Endometrium (tissue), 2 donors: ENCODE measurements around the gene COL1A1.

Experiments
- FAIRE-seq: peaks from 2 replicates; lab custom pipeline; 2012; peaks lifted over from hg19 to GRCh38; lab: Jason Lieb, UNC
- donor health status: control.
- donor health status: control.

COL1A1 gene

DNA sequence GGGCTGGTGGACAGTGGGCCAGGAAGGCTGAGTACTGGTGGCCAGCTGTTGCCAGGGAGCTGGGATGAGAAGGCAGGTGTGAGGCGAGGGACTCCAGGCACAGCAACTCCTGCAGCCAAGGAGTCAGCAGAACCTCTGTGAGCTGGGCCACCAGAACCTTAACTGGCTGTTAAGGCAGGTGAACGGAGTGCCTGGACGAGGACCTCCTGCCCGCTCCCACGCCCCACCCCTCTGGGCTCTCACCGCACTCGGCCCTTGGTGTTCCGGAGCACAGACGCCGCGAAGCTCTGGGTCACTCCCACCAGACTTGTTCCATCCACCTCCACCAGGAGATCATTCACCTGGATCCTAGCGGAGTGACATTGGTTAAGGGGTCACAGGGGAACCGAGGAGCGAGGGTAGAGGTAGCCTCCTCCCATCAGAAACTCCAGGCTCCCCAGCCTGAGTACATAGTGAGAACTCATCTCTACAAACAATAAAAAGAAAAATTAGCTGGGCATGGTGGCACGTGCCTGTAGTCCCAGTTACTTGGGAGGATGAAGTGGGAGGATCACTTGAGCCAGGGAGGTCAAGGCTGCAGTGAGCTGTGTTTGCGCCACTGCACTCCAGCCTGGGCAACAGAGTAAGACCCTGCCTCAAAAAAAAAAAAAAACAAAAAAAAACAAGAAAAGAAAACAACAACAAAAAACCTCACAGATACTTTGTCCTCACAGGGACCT lies 60.2 kb downstream of the COL1A1 start:
- FAIRE-seq = no peak

DNA sequence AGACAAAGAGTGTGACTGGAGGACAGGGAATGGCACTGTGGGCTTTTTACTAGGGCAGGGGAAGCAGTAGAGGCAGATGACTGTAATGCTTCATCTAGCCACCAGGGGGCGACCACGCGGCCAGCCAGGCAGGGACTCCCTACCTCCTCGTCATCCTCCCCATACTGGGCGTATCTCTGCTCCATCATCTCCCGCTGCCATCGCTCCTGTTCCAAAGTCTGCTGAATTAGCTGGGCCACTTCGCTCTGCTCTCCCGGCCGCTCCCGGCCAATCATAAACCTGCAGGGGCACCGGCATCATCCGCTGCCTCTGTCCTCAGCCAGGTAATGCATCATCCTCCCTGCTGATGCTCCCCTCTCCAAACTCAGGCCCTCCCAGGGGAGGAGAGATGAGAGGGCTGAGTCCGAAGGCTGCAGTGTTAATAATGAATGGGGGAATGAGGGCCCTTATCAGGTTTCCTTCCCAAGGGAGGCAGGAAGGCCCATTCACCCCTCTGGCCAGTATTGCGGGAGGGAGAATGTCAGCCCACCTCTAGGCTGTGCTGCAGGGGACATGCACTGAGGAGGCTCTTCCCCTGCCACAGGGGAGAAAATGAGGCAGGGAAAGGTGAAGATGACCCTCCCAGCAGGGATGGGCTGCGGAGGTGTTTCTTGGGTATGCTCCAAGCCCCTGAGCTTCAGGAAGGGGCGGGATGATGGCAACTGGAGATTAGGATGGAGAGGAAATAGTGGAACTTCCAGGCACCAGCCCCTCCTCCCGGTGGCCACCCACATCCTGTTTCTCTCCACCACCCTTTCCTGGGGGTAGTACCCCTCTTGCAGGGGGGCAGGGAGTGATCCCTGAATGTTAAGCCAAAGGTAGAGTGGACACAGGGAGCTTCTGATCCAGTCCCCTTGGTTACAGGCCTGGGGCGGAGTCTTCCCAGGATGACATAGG lies 61.2 kb downstream of the COL1A1 start:
- no peak for FAIRE-seq

DNA sequence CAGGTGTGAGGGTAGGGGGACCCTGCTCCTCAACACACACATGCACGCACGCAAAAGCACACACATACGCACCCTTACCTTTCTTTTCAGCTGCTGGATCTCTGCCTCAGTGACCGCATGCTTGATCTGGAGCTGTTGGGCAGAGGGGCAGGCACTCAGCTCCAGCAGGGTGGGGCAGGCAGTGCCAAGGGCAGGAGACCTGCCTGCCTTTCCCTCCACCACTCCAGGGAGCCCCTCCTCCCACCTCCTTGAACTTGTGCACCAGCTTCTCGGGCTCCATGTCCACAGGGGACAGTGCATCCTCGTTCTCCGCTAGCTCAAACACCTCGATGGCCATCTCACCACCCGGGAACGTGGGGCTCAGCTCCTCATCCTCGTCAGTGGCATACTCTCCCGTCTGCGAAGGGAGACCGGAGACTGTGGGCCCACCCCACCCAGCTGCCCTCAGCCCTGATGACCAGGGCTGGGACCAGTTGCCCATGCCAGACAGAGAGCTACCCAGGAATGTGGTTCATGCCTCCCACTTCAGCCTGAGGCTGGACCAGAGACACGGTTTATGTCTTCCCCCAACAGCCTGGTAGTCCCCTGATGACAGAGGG lies 62.1 kb downstream of the COL1A1 start:
- no peak for FAIRE-seq

DNA sequence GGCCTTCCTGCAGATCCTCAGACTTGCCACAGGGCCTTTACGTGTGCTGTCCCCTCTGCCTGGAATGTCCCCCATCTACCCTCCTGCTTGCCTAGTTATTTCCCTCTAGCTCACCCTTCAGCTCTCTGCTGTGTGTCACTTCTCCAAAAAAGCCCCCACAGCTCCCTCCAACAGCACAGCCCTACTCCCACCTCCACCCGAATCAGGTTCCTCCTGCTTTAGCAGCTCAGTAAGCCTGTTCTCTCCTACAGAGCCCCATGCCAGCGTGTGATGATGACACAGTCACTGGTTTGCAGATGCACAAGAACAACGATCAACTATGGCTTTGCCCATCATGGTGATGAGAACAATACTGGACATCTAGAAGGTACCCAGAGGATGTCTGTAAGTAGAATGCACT lies 64.4 kb downstream of the COL1A1 start:
- FAIRE-seq = no peak

DNA sequence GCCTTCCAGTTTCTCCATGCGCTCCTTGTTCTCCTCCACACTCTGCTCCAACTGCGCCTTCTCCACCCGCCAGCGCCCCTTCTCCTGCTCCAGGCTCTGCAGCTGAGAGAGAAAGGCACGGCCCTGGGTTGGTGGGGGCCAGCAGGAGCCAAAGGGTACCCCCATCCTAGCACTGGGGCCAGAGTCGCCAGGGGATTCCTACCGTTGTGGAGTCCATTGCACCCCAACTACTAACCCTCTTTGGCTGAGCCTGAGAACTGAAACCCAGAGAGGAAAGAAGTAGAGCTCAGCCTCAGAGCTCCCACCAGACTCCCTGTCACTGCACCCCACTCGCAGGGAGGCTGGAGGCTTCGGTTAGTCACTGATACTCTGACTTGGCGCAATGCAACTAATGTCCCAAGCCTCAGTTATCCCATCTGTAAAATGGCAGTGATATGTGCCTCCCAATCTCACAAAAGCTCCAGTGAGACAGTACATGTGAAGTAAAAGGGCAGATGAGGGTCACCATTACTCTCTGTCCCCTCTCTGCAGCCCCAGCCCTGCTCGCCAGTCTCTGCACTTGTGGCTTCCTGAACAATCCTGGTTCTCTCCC lies 65.2 kb downstream of the COL1A1 start:
- FAIRE-seq = no peak

DNA sequence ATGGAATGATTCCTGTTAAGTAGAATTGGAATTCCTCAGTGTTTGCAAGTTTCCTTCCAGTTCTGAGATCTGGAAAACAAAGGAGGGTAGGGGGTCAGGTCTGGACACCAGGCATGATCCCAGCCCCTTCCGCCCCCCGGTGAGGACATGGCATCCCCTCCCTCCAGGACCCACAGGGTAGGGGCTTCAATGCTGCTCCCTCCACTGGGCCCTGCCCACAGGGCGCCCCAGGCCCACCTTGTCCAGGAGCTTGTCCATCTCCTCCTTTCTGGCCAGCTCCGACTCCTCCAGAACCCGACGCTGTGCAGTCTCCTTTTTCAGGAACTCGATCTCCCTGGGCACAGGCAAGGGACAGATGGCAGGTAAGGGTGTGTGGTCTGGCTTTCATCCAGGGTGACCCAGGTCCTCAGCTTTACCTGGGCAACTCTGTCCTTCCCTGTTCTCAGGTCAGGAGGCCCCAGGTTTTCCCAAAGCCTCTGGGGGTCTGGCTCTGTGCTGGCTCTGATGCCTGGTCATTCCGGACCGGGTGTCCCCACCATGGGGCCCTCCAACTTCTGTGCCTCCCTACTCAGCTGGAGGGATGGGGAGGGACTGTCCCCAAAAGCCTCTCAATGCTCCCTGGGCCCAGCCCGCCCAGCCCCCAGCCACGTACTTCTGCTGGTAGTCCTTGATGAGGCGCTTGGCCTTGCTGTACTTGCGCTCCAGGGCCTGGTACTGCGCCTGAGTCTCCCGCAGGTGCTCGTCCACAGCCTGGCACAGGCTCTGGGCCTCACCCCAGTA lies 65.9 kb downstream of the COL1A1 start:
- no peak for FAIRE-seq

DNA sequence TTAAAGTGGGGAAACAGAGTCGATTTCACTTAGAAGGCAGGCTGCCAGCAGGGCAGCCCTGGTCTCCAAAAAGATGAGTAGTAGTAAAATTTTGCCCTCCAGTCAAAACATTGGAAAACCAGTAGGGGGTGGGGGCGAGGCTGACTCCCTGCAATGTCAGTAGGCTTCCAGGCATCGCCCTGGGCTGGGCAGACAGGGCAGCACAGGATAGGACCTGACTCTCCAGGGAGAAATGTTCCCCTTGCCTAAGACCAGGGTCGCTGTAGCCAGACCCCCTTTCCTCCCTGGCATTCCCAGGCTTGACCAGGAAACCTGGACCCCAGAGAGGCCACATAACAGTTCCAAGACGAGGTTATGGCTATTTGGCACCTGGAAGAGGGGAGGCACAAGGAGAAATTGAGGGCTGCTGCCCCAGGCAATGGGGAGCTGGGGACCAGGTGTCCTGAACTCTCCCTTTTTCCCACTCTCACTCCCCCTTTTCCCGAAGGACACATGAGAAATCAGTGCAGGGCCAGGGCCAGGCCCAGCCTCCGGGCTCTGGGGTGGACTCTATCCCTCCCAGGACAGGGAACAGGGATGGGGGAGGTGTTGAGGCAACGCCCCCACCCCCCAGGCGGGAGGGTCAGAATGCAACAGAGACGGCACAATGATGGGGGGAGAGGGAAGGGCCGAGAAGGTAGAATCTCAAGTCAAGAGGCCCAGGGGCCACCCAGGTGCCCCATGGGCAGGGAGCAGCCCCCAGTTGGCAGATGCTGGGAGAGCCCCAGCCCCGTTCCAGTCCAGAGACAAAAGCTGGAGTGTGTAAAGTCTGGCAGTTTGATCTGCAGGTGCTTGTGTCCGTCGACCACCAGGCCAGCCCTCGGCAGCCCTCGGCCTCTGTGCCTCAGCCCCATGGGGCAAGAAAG lies 67.0 kb downstream of the COL1A1 start:
- FAIRE-seq = no peak

DNA sequence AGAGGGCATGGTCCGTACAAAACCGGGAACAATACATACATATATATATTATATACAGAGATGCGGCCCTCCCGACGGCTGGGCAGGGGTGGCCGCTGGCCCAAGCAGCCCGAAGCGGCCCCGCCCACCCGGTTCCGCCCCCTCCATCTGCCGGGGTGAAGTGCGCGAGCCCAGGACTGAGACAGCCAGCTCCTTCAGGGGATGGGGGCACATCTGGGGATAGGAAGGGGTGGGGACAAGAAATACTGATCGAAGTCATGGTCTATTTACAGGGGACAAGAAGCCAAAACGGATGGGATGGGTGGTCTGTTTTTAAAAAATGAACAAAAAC lies 67.7 kb downstream of the COL1A1 start:
- FAIRE-seq = no peak
